NCI-H345 treated with DMSO at 0.1 percent for 48 hours (cell line): ENCODE results near the gene STAP2.
"Not testable (repeated sequence)": the region's sequence is repeated elsewhere in the genome, so short reads cannot be mapped to it uniquely, and the experiment has no call there.

ENCODE experiments used
- DNase-seq: peaks from one replicate; lab custom pipeline; 2025; ENCODE audit not compliant: unreplicated experiment; lab: John Stamatoyannopoulos, UW

The STAP2 gene

DNA sequence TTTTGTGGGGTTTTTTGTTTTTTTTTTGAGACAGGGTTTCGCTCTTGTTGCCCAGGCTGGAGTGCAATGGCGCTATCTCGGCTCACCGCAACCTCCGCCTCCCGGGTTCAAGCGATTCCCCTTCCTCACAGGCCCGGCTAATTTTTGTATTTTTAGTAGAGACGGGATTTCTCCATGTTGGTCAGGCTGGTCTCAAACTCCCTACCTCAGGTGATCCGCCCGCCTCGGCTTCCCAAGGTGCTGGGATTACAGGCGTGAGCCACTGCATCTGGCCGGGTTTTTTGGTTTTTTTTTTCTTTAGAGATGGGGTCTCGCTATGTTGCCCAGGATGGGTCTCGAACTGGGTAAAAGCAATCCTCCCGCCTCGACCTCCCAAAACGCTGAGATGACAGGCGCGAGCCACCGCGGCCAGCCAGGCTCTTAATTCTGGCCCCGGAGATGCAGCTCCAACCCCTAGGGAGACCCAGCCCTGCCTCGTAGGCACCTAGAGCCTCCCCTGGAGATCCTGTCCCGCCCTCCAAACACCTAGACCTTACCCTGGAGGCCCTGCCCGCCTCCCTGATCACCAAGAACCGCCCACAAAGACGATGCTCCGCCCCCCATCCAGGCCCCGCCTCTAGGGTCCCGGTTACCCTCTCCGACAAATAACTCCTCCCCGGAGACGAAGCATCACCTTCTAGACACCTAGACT lies 9.5 kb downstream of the STAP2 start:
- not testable (repeated sequence) for DNase-seq

DNA sequence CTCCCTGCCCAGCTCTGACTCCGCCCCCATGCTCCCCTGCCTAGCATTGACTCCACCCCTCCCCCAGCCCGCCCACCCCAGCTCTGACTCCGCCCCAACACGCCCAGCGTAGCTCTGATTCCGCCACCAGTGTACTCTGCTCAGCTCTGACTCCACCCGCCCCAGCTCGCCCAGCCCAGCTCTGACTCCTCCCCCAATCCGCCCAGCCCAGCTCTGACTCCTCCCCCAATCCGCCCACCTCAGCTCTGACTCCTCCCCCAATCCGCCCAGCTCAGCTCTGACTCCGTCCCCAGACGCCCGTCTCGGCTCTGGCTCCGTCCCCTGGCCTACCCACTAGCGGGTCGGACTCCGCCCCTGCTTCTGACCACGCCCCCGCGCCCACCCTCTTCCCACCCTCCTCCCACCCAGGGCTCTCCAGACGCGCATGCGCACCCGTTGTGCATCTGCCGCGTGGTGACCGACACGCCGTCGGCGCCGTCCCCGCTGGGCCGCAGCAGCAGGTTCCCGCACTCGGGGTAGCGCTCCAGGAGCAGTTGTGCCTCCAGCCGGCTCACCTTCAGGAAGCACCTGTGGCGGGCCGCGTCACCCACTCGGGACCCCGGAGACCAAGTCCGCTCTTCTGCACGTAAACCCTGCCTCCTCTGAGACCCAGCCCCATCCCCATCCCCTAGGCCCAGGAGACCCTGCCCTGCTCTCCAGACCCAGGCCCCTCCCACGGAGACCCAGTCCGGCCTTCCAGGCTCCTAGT lies 10.2 kb downstream of the STAP2 start:
- DNase-seq: peak; percentile 99

DNA sequence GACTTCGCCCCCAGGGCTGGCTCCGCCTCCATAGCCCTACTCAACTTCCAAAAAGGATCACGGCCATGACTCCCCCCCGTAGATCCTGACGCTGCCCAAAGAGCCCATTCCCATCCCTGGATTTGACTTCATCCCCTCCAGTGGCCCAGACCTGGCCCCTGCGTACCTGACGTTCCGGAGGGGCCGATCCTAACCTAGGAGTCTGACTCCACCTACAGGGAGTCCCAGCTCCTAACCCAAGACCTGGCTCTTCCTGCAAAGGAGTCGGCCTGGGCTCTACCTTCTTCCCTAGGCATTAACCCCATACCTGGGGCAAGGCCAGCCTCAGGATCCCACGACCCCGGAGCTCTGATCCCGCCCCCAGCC lies 10.8 kb downstream of the STAP2 start:
- no peak for DNase-seq

GRCh38 chr19:4327252-4327876 lies 11.3 kb downstream of the STAP2 start:
- DNase-seq: peak; percentile 73

GRCh38 chr19:4326837-4327251 lies 11.8 kb downstream of the STAP2 start:
- no peak for DNase-seq

DNA sequence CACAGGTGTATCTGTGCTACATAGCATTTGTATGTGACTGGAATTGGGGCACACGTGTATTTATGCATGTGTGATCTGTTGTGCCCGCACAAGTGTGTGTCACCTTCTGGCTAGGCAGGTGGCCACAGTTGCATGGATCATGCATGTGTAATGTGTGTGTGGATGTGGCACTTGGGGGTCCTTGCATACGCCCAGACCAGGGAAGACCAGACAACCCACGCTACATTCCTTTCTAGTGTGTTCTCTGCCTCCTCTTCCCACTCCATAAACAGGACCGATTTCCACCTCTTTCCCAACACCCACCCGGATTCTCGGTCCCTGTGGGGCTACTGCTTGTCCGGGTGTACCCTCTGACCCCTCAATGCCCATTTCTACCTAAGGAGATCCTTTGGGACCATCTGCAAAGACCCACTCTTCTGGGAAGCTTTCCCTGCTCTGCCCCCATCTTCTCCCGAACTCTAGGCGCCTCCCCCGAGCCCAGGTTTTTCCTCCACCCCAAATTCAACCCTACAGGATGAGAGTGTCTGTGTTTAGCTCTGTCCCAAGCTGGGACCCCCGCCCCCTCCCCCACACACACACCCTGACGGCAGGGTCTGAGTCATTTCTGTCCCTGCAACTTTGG lies 12.3 kb downstream of the STAP2 start:
- no peak for DNase-seq

- DNase-seq: no peak
These were observed 14.4 kb downstream of the STAP2 start for GRCh38 chr19:4324228-4324627.

DNA sequence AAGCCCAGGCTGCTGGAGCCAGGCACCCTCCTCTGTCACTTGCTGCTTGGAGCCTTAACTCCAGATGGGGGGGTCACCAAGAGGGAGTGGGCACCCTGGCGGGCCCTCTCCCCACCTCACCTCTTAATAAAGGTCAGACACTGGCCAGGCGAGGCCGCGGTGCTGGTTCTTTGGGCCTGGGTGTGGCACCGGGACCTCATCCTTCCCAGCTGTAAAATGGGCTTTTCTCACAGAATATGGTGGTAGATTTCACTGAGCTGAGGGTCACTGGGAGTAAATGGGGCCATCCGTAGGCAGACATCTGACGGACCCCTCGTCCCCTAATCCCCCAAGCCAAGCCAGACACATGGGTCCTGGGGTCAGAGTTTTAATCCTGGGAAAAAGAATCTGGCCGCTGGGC lies 14.9 kb downstream of the STAP2 start:
- no peak for DNase-seq

GRCh38 chr19:4322942-4323665 lies 15.5 kb downstream of the STAP2 start:
- DNase-seq: no peak

- no peak for DNase-seq
These were observed 18.2 kb downstream of the STAP2 start for GRCh38 chr19:4320419-4320818.

DNA sequence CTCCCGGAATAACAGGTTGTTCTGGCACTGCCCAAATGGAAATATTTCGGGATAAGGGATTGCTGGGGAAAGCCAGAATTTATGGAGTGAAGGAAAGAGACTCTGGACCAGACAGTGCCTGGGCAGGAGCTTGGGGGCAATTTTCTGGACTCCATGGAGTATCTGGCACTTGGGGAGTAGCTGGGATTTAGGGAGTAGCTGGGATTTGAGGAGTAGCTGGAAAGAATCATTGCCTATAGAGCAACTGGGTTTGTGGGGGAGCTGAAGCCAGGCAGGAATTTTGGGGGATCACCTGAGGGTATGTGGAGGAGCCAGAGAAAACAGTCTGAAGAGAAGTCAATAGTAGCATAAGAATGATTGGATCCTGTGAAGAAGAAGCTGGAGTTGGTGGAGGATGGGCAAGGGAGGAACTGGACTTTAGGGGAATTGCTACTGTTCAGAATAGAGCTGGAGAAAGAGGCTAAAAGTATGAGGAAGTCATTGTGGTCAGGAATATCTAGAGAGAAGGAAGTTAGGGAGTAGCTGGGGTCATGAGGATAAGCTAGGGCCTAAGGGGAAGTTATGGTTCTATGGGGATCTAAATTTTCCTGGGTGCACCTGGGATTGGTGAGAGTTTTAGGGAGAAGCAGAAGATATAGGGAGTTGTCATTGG lies 19.4 kb downstream of the STAP2 start:
- DNase-seq: no peak

GRCh38 chr19:4318460-4318859 lies 20.2 kb downstream of the STAP2 start:
- DNase-seq: no peak

GRCh38 chr19:4316956-4317355 lies 21.7 kb downstream of the STAP2 start:
- DNase-seq: no peak

GRCh38 chr19:4313847-4314490 lies 24.7 kb downstream of the STAP2 start:
- no peak for DNase-seq

GRCh38 chr19:4310247-4311121 lies 28.1 kb downstream of the STAP2 start:
- no peak for DNase-seq

DNA sequence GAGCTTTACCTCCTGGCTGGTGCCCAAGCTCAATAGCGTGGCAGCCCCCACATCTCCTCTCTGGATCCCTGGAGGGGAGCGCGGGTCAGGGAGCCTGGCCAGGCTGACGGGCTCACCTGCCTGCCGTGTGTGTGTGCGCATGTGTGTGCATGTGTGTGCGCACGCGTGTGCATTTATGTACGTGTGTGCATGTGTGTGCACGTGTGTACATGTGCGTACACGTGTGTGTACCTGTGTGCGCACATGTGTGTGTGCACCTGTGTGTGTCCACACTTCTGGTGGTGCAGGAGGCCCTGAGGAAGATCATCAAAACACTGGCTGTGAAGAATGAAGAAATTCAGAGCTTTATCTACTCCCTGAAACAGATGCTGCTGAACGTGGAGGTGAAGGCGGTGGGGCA lies 33.0 kb downstream of the STAP2 start:
- DNase-seq: no peak

DNA sequence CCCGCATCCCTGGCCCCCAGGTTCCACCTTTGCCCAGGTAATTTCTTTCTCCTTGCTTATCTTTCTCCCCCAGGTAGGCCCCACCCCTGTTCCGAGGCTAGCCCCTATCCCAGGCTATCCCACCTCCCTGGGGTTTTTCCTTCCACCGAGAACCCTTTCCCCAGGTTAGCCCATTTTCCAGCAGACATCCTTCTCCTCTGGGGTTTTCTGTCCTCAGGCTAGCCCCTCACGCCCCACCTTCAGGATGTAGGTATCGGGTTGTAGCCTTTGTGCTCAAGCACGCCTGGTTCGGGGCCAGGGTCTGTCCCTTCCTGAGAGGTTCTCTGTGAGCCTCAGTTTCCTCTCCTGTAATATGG lies 33.4 kb downstream of the STAP2 start:
- no peak for DNase-seq

DNA sequence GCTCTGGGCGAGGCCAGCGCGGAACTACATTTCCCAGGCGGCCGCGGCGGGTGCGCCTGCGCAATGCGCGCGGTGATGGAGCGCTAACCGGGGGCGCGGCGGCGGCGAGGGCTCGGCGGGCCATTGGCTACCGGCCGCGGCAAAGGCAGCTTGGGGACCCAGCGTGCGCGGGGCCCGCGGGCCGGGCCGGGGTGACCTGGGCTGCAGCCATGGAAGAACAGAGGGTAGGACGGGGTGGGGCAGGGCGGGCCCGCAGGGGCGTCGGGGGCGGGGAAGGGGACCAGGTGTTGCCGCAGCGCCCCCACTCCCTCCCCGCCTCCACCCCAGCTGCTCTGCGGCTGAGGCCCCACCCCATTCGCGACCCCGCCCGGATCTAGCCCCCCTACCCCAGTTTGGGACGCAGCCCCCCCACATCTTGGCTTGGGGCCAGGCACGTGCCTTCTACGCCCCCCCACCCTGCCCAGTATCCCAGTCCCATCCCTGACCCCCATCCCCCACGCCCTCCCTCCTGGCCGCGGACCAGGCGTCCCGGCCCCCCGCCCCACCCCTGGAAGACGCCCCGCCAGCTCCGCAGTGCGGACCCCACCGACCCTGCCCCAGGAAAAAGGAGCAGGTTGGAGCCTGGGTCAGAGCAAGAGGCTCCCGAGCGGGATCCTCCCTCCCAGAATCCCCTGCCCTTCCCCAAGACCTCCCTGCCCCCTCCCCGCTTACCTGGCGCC lies 33.9 kb downstream of the STAP2 start, which contains the start of gene FSD1:
FSD1 (plus strand) TSS at position 61 of the 719 bp plus-strand sequence; CDS start at position 210, 149 bp downstream.
- peak; percentile 52 for DNase-seq
